ENCODE measurements around the gene TOR2A. TPM values are rescaled to one million over a fixed set of nuclear protein-coding genes. Genes with fewer than 3 reads are reported as not detected.

TOR2A gene
- total RNA-seq, 1 donor = 4.7 TPM

DNA sequence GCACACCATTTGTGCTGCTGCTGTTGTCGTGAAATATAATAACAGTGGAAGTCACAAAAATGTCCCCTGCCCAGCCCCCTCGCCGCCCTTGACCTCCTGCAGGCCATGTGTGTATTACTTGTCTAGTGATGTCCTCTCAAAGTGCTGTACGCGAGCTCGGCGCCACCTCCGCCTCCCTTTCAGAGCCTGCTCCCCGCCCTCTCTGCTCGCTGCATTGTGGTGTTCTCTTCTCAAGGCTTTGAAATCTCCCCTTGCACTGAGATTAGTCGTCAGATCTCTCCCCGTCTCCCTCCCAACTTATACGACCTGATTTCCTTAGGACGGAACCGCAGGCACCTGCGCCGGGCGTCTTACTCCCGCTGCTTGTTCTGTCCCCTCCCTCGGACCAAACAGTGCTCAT, 43.0 kb downstream of the TOR2A start:
- H3K4me2 ChIP-seq (ENCODE audit: insufficient read depth, low read length) = no peak overlapping the region
- no peak overlapping the region for H3K4me3 ChIP-seq (ENCODE audit: insufficient read depth, low read length)
- H3K79me2 ChIP-seq (ENCODE audit: insufficient read depth, low read length) = no peaks in the 10 kb centered on the region
- H3K9me3 ChIP-seq (ENCODE audit: low read depth, low read length) = no peaks in the 10 kb centered on the region
- peaks cover 18% of the 10 kb centered on the region for H3K36me3 ChIP-seq (ENCODE audit: insufficient read depth, low read length)
- no peak overlapping the region for H3K27ac ChIP-seq (ENCODE audit: low read depth, low read length)
- no peaks in the 10 kb centered on the region for H3K4me1 ChIP-seq (ENCODE audit: insufficient read depth, low read length)
- peak; percentile 54 for DNase-seq (ENCODE audit: insufficient read length, low spot score, missing footprints)
- no peaks in the 10 kb centered on the region for H4K20me1 ChIP-seq (ENCODE audit: insufficient read depth, low read length)
- no peak overlapping the region for H2AFZ ChIP-seq (ENCODE audit: low read length)
- TF ChIP-seq, protein P1, sequence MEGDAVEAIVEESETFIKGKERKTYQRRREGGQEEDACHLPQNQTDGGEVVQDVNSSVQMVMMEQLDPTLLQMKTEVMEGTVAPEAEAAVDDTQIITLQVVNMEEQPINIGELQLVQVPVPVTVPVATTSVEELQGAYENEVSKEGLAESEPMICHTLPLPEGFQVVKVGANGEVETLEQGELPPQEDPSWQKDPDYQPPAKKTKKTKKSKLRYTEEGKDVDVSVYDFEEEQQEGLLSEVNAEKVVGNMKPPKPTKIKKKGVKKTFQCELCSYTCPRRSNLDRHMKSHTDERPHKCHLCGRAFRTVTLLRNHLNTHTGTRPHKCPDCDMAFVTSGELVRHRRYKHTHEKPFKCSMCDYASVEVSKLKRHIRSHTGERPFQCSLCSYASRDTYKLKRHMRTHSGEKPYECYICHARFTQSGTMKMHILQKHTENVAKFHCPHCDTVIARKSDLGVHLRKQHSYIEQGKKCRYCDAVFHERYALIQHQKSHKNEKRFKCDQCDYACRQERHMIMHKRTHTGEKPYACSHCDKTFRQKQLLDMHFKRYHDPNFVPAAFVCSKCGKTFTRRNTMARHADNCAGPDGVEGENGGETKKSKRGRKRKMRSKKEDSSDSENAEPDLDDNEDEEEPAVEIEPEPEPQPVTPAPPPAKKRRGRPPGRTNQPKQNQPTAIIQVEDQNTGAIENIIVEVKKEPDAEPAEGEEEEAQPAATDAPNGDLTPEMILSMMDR (IDR thresholded peaks at IDR 0.05; ENCODE audit: extremely low read depth, low read depth, low read length) = no peak
- H3K27me3 ChIP-seq (ENCODE audit: insufficient read depth, low read length) = no peaks in the 10 kb centered on the region

DNA sequence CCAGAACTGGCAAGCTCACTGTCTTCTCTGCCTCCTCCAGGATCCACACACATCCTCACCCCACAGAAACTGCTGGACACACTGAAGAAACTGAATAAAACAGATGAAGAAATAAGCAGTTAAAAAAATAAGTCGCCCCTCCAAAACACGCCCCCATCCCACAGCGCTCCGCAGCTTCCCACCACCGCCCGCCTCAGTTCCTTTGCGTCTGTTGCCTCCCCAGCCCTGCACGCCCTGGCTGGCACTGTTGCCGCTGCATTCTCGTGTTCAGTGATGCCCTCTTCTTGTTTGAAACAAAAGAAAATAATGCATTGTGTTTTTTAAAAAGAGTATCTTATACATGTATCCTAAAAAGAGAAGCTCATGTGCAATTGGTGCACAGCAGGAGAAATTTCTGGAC, 44.4 kb downstream of the TOR2A start:
- no peaks in the 10 kb centered on the region for H3K9me3 ChIP-seq (ENCODE audit: low read depth, low read length)
- no peak overlapping the region for H2AFZ ChIP-seq (ENCODE audit: low read length)
- H3K4me1 ChIP-seq (ENCODE audit: insufficient read depth, low read length) = no peaks in the 10 kb centered on the region
- no peak overlapping the region for H3K4me3 ChIP-seq (ENCODE audit: insufficient read depth, low read length)
- no peak overlapping the region for H3K27ac ChIP-seq (ENCODE audit: low read depth, low read length)
- H3K4me2 ChIP-seq (ENCODE audit: insufficient read depth, low read length) = no peak overlapping the region
- no peaks in the 10 kb centered on the region for H4K20me1 ChIP-seq (ENCODE audit: insufficient read depth, low read length)
- no peak for DNase-seq (ENCODE audit: insufficient read length, low spot score, missing footprints)
- H3K36me3 ChIP-seq (ENCODE audit: insufficient read depth, low read length) = peaks cover 18% of the 10 kb centered on the region
- H3K79me2 ChIP-seq (ENCODE audit: insufficient read depth, low read length) = no peaks in the 10 kb centered on the region
- H3K27me3 ChIP-seq (ENCODE audit: insufficient read depth, low read length) = no peaks in the 10 kb centered on the region
- TF ChIP-seq, protein P1 (IDR thresholded peaks at IDR 0.05; ENCODE audit: extremely low read depth, low read depth, low read length) = no peak

DNA sequence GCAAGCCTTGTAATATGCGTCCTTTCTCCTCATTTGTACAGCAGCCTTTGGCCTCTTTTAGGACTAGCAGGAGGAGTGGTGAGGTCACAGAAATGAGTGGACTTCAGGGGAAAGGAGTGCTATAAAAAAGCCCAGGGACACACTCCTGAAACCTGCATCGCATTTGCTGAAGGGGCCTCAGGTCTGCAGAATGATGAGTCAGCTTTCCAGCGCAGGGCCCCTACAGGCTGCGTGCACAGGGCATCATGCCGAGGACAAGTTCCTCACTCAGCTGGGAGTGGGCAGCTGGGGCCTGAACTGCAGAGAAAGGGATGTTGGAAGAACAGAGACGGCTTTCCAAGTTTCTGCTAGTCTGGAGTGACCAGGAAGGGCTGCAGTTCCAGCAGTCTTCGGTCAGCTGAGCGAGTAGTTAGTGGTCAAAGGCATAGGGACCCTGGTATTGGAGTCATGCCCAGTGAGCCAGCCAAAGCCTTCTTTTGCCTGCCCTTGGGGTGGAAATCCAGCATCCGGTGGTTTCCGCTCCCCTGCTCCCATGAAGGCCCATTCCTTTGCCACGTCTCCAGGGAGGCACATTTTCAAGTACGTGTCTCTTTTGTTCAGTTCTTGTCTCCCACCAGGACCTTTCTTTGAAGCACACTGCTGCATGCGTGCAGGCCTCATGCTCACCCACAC, 45.6 kb downstream of the TOR2A start:
- H3K4me3 ChIP-seq (ENCODE audit: insufficient read depth, low read length) = no peak overlapping the region
- no peak overlapping the region for H2AFZ ChIP-seq (ENCODE audit: low read length)
- TF ChIP-seq, protein P1 (IDR thresholded peaks at IDR 0.05; ENCODE audit: extremely low read depth, low read depth, low read length) = no peak
- peak; percentile 49 for DNase-seq (ENCODE audit: insufficient read length, low spot score, missing footprints)
- no peak overlapping the region for H3K4me2 ChIP-seq (ENCODE audit: insufficient read depth, low read length)
- H3K4me1 ChIP-seq (ENCODE audit: insufficient read depth, low read length) = peaks cover 6% of the 10 kb centered on the region
- peaks cover 18% of the 10 kb centered on the region for H3K36me3 ChIP-seq (ENCODE audit: insufficient read depth, low read length)
- H3K9me3 ChIP-seq (ENCODE audit: low read depth, low read length) = no peaks in the 10 kb centered on the region
- no peaks in the 10 kb centered on the region for H3K79me2 ChIP-seq (ENCODE audit: insufficient read depth, low read length)
- no peaks in the 10 kb centered on the region for H3K27me3 ChIP-seq (ENCODE audit: insufficient read depth, low read length)
- H4K20me1 ChIP-seq (ENCODE audit: insufficient read depth, low read length) = no peaks in the 10 kb centered on the region
- H3K27ac ChIP-seq (ENCODE audit: low read depth, low read length) = no peak overlapping the region

DNA sequence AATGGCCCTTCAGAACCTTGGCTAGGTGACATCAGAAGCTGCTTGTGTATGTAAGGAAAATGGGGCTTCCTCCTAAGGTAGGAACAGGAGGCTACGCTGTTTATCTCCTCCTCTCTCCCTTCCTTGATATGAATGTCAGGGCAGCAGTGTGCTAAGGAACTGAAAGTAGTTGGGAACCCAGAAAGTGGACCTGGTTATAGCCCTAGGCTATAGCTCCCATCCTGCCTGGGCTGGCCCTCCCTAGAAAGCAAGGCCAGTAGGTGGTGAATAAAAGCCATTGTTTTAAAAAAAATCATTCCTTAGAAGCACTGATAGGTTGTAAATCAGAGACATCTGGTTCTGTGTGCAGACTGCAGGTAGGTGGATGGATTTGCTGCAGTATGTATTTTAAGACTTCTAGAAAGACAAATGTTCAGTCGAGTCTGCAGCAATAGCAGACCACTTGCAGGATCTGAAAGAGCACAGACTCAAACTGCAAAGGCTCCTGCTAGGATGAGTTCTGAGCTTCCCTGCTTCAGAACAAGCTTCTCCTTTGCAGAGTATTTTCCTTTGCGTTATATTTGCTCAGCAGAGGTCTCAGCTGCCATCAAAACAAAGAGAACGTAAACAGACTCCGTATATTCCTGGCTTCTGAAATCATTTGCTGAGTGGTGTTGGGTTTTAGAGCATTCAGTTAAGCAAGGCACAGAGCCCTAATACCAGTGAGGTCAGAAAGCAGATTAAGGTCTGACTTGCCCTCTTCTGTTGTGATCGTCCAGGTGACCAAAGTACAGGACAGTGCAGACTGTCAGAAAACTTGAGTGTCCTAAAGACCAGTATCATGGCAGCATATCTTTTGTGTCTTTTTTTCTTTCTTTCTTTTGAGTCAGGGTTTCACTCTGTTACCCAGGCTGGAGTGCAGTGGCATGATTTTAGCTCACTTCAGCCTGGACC, 48.4 kb downstream of the TOR2A start:
- Histone ChIP-seq H3K36me3 (ENCODE audit: insufficient read depth, low read length) (peaks cover 29% of the 10 kb centered on the region), H3K27ac (ENCODE audit: low read depth, low read length) (no peak overlapping the region), H3K79me2 (ENCODE audit: insufficient read depth, low read length) (no peaks in the 10 kb centered on the region)

More for the DNA sequence above, 48.4 kb downstream of the TOR2A start:
- peaks cover 19% of the 10 kb centered on the region for H3K4me1 ChIP-seq (ENCODE audit: insufficient read depth, low read length)
- H3K27me3 ChIP-seq (ENCODE audit: insufficient read depth, low read length) = no peaks in the 10 kb centered on the region
- DNase-seq (ENCODE audit: insufficient read length, low spot score, missing footprints) = peak; percentile 21
- no peaks in the 10 kb centered on the region for H4K20me1 ChIP-seq (ENCODE audit: insufficient read depth, low read length)
- no peak overlapping the region for H3K4me2 ChIP-seq (ENCODE audit: insufficient read depth, low read length)
- no peak overlapping the region for H2AFZ ChIP-seq (ENCODE audit: low read length)
- H3K9me3 ChIP-seq (ENCODE audit: low read depth, low read length) = no peaks in the 10 kb centered on the region
- no peak overlapping the region for H3K4me3 ChIP-seq (ENCODE audit: insufficient read depth, low read length)
- TF ChIP-seq, protein P1 (IDR thresholded peaks at IDR 0.05; ENCODE audit: extremely low read depth, low read depth, low read length) = no peak

Measured in osteoblast (primary cell).